Cardiac muscle cell (in vitro differentiated cells and primary cell): ENCODE results near the gene PDE4B. TPM values are rescaled to one million over a fixed set of nuclear protein-coding genes. Genes with fewer than 3 reads are reported as not detected.

Experiments
- DNase-seq, 2 donors: peaks; one replicate each; pipeline versions ENCODE4 v3.0.0 to v3.0.0-alpha.2; 2010 to 2017; ENCODE audit warnings: low read depth in 1 of 2, low spot score in 1 of 2
- H3K27ac ChIP-seq: fragments of 200-600 bp; sonication (generic); 2 replicates; pipeline ENCODE4 v1.5.1; 2016
- H3K27me3 ChIP-seq: fragments of 200-600 bp; sonication (generic); 2 replicates; pipeline ENCODE4 v1.6.0; 2016; ENCODE audit warnings: control low read depth
- H3K36me3 ChIP-seq: fragments of 200-600 bp; sonication (generic); 2 replicates; pipeline ENCODE4 v1.5.1; 2016; ENCODE audit warnings: control low read depth
- H3K4me1 ChIP-seq: fragments of 200-600 bp; sonication (generic); 2 replicates; pipeline ENCODE4 v1.8.1; 2017; ENCODE audit warnings: low read depth, mild to moderate bottlenecking, mixed run types
- H3K4me3 ChIP-seq: fragments of 200-600 bp; sonication (generic); 2 replicates; pipeline ENCODE4 v1.5.1; 2016; ENCODE audit warnings: mild to moderate bottlenecking
- H3K9me3 ChIP-seq: fragments of 200-600 bp; sonication (generic); 2 replicates; pipeline ENCODE4 v1.5.1; 2017; ENCODE audit warnings: low read depth, mild to moderate bottlenecking, control low read depth
- CTCF ChIP-seq: IDR thresholded peaks from 2 replicates; pipeline ENCODE4 v1.5.1; 2012; ENCODE audit warnings: low read depth, mild to moderate bottlenecking, low read length
- polyA plus RNA-seq: library from polyadenylated mRNA; unstranded; fragments of >200 nt; fragmentation: Nextera tagmentation; extraction: Ambion mirVana; gene quantifications from 2 replicates; pipeline ENCODE4 v1.2.1, GENCODE V29; 2016
- total RNA-seq: library from RNA; depleted of rRNA; stranded (reverse); fragments of >200 nt; gene quantifications from 2 replicates; pipeline ENCODE4 v1.2.3, GENCODE V29; 2016

PDE4B gene
- total and polyA plus RNA-seq, 2 experiments from 2014 or later, result 0.65 to 3.9 TPM

DNA sequence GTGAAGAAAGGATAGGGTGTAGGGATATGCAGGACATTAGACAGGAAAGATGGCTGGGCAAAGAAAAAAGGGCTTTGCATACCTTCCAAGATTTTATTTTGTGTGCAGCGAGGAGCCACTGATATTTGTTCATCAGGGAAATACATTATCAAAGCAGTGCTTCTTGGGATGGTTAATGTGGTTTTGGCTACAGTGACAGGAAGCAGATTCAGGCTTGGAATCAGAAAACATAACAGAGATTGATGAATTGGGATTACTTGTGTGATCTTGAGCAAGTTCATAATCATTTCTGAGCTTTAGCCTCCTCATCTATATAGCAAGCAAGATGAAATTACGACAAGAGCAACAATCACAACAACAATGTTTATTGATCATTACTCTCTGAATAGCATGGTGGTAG, 492.1 kb downstream of the PDE4B start:
- DNase-seq, result no peak
- TF ChIP-seq CTCF, result no peak
- H3K36me3 ChIP-seq, result no peaks in the 10 kb centered on the region

GRCh38 chr1:66285618-66286270, 493.0 kb downstream of the PDE4B start:
- no peak for DNase-seq
- Histone ChIP-seq H3K27me3 (peaks cover 3% of the 10 kb centered on the region), H3K36me3 (no peaks in the 10 kb centered on the region), H3K4me3 (no peak overlapping the region), H3K4me1 (peaks cover 7% of the 10 kb centered on the region), H3K9me3 (no peaks in the 10 kb centered on the region), H3K27ac (no peak overlapping the region)
- no peak for TF ChIP-seq CTCF

More for the DNA sequence above, 492.1 kb downstream of the PDE4B start:
- H3K4me1 ChIP-seq, result peaks cover 13% of the 10 kb centered on the region
- no peak overlapping the region for H3K27ac ChIP-seq
- no peaks in the 10 kb centered on the region for H3K9me3 ChIP-seq
- peaks cover 3% of the 10 kb centered on the region for H3K27me3 ChIP-seq
- no peak overlapping the region for H3K4me3 ChIP-seq

DNA sequence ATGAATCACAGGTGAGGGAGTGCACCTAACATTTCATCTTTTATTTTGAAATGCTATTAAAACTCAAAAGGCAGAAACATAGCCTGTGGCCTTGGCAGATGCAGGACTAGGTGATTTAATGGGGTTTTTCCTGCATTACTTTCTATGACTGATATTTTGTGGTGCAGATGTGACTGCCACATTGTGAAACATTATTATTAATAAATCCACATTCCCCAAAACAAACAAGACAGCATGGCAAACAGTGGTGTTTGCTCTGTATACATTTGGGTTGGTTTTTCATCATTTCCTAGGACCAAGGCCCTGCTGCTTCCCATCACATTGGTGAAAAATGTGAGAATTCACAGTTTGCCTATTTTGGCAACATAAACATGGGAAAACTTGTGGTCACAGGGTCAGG, 493.6 kb downstream of the PDE4B start:
- DNase-seq, result no peak
- Histone ChIP-seq H3K4me1 (peaks cover 7% of the 10 kb centered on the region), H3K4me3 (no peak overlapping the region), H3K27me3 (peaks cover 3% of the 10 kb centered on the region), H3K9me3 (no peaks in the 10 kb centered on the region), H3K27ac (no peak overlapping the region), H3K36me3 (no peaks in the 10 kb centered on the region)
- TF ChIP-seq CTCF, result no peak

- no peak overlapping the region for H3K4me3 ChIP-seq
- no peaks in the 10 kb centered on the region for H3K36me3 ChIP-seq
- no peaks in the 10 kb centered on the region for H3K4me1 ChIP-seq
- H3K27me3 ChIP-seq, result no peaks in the 10 kb centered on the region
- no peak for TF ChIP-seq CTCF
- H3K27ac ChIP-seq, result no peak overlapping the region
- H3K9me3 ChIP-seq, result no peaks in the 10 kb centered on the region
- DNase-seq, result no peak
Observed at GRCh38 chr1:66288048-66288447, 495.4 kb downstream of the PDE4B start.

- Histone ChIP-seq H3K27me3 (no peaks in the 10 kb centered on the region), H3K9me3 (no peaks in the 10 kb centered on the region), H3K4me1 (peaks cover 4% of the 10 kb centered on the region), H3K4me3 (no peak overlapping the region), H3K27ac (no peak overlapping the region), H3K36me3 (no peaks in the 10 kb centered on the region)
- TF ChIP-seq CTCF, result no peak
- DNase-seq, result no peak
Observed at GRCh38 chr1:66290761-66291530, 498.3 kb downstream of the PDE4B start.
